Astrocyte of the spinal cord (primary cell): ENCODE data around the gene SYCN.
A peak's percentile ranks its signal among the peaks of the same experiment; 100 is the strongest.

Experiments
- DNase-seq: peaks from one replicate; pipeline ENCODE4 v3.0.0; 2011; ENCODE audit warnings: low read depth, low spot score
- H3K4me3 ChIP-seq: 2 replicates; pipeline ENCODE4 v1.5.1; 2011; ENCODE audit warnings: low read depth, mild to moderate bottlenecking, low read length, moderate library complexity
- CTCF ChIP-seq: IDR thresholded peaks from 2 replicates; pipeline ENCODE4 v1.5.1; 2012; ENCODE audit warnings: low read depth, mild to moderate bottlenecking, low read length, inconsistent platforms
- in situ Hi-C: cut with HindIII; loops from 2 replicates; pipeline ENCODE4 v1.10.0; 2017; ENCODE audit warnings: low sequenced_read_pairs

Gene SYCN

GRCh38 chr19:39171479-39172465, 32.3 kb downstream of the SYCN start:
- in situ Hi-C loops: no loop called here
- peak; percentile 35 for DNase-seq
- TF ChIP-seq CTCF: no peak
- H3K4me3 ChIP-seq: no peak overlapping the region

GRCh38 chr19:39170386-39171231, 33.5 kb downstream of the SYCN start:
- no peak for TF ChIP-seq CTCF
- no peak overlapping the region for H3K4me3 ChIP-seq
- DNase-seq: no peak
- in situ Hi-C loops: no loop called here

GRCh38 chr19:39169143-39169810, 34.8 kb downstream of the SYCN start:
- no peak overlapping the region for H3K4me3 ChIP-seq
- TF ChIP-seq CTCF: no peak
- in situ Hi-C loops: no loop called here
- no peak for DNase-seq

- no peak for DNase-seq
- in situ Hi-C loops: no loop called here
- H3K4me3 ChIP-seq: no peak overlapping the region
- no peak for TF ChIP-seq CTCF
Measured at GRCh38 chr19:39168258-39169142, 35.6 kb downstream of the SYCN start.

- no peak for TF ChIP-seq CTCF
- no peak overlapping the region for H3K4me3 ChIP-seq
- in situ Hi-C loops: no loop called here
- no peak for DNase-seq
Measured at GRCh38 chr19:39167461-39168257, 36.4 kb downstream of the SYCN start.
